HepG2 (cell line): Measurements from ENCODE around the gene KRTAP10-5. TPM values are rescaled to one million over a fixed set of nuclear protein-coding genes. Genes with fewer than 3 reads are reported as not detected.
"Not testable (repeated sequence)": the region's sequence is repeated elsewhere in the genome, so short reads cannot be mapped to it uniquely, and the experiment has no call there.

ENCODE experiments used
- ATAC-seq: fragments of 200-7000 bp; cut with Tn5 transposase; 3 replicates; pipeline ENCODE4 v1.9.1; 2020; ENCODE audit warnings: mild to moderate bottlenecking, moderate library complexity
- BruUV-seq: library from RNA; stranded (reverse); fragments of 400-500 nt; replicated peaks from 2 replicates; lab custom pipeline; 2021; lab: Mats Ljungman, UMichigan
- CTCF ChIA-PET: fragments of 300-600 bp; formaldehyde crosslinking; extraction: SDS; loops from one replicate; lab custom pipeline; 2021; ENCODE audit warnings: low total read pairs, inconsistent platforms, low intra/inter-chr PET ratio; lab: Yijun Ruan, JAX
- POLR2A ChIA-PET: fragments of 350-600 bp; sonication (Branson Sonifier 250); formaldehyde crosslinking; loops from one replicate; lab custom pipeline; 2020; ENCODE audit warnings: antibody characterized with exemption, inconsistent platforms; lab: Yijun Ruan, JAX
- DNase-seq: peaks from one replicate; pipeline ENCODE4 v3.0.0-alpha.2; 2015; ENCODE audit warnings: low spot score
- FAIRE-seq: peaks from 3 replicates; lab custom pipeline; 2011; peaks lifted over from hg19 to GRCh38; lab: Jason Lieb, UNC
- H2AFZ ChIP-seq: one replicate; pipeline ENCODE4 v1.6.1; 2011; ENCODE audit warnings: low read length, inconsistent platforms
- H3K27ac ChIP-seq: fragments of 300-600 bp; 3 replicates; pipeline ENCODE4 v1.8.0; 2011; ENCODE audit warnings: mixed run types, mild to moderate bottlenecking, mixed read lengths, low read length, inconsistent platforms; ENCODE audit not compliant: insufficient read depth; ENCODE audit errors: extremely low read length
- H3K27me3 ChIP-seq, 2 experiments: fragments of 200-600 bp in 1 of 2; 2 replicates in 1 of 2; 3 replicates in 1 of 2; pipeline versions ENCODE4 v1.6.0 to v1.8.0; 2011; ENCODE audit warnings: low read length in 2 of 2, mild to moderate bottlenecking in 2 of 2, moderate library complexity in 2 of 2, inconsistent platforms in 1 of 2; ENCODE audit not compliant: insufficient read depth in 2 of 2, control insufficient read depth in 1 of 2
- H3K36me3 ChIP-seq, 2 experiments: fragments of 200-600 bp in 1 of 2; replicated peaks in 1 of 2; 2 replicates in 1 of 2; 3 replicates in 1 of 2; pipeline versions ENCODE4 v1.5.1 to v1.8.0; 2011; ENCODE audit warnings: low read length in 2 of 2, inconsistent platforms in 1 of 2; ENCODE audit not compliant: insufficient read depth in 2 of 2, control insufficient read depth in 1 of 2
- H3K4me1 ChIP-seq: 2 replicates; pipeline ENCODE4 v1.5.1; 2012; ENCODE audit warnings: low read length, inconsistent platforms; ENCODE audit not compliant: insufficient read depth
- H3K4me2 ChIP-seq: 2 replicates; pipeline ENCODE4 v1.6.0; 2011; ENCODE audit warnings: low read depth, low read length, inconsistent platforms
- H3K4me3 ChIP-seq, 3 experiments: fragments of 200-600 bp in 1 of 3; sonication (generic), shearing (Covaris generic) in 1 of 3; replicated peaks in 1 of 3; 2 replicates each; pipeline ENCODE4 v1.5.1; 2011 to 2016; ENCODE audit warnings: low read length in 3 of 3, inconsistent platforms in 2 of 3, low read depth in 2 of 3, mild to moderate bottlenecking in 2 of 3, control low read depth in 1 of 3, mixed read lengths in 1 of 3; ENCODE audit not compliant: insufficient read depth in 1 of 3
- H3K79me2 ChIP-seq: one replicate; pipeline ENCODE4 v1.6.1; 2011; ENCODE audit warnings: low read length, inconsistent platforms; ENCODE audit not compliant: insufficient read depth
- H3K9ac ChIP-seq: 2 replicates; pipeline ENCODE4 v1.6.0; 2011; ENCODE audit warnings: mild to moderate bottlenecking, low read depth, low read length, inconsistent platforms; ENCODE audit not compliant: insufficient read depth
- H3K9me3 ChIP-seq: 2 replicates; pipeline ENCODE4 v1.5.1; 2012; ENCODE audit warnings: mild to moderate bottlenecking, low read length
- H4K20me1 ChIP-seq: 2 replicates; pipeline ENCODE4 v1.6.0; 2011; ENCODE audit warnings: inconsistent platforms, mild to moderate bottlenecking, low read length, moderate library complexity; ENCODE audit not compliant: insufficient read depth
- TP53 ChIP-seq: sonication (generic); formaldehyde crosslinking; conservative IDR thresholded peaks from 2 replicates; pipeline ENCODE4 v1.4.0; 2020; ENCODE audit warnings: missing genetic modification reagents
- ZNF225 ChIP-seq: sonication (generic); formaldehyde crosslinking; IDR thresholded peaks from 2 replicates; pipeline ENCODE4 v1.4.0; 2020; ENCODE audit warnings: mild to moderate bottlenecking, missing genetic modification reagents
- WGBS: methylation state at CpG from one replicate; pipeline ENCODE4 v1.1.6; 2017; ENCODE audit warnings: low lambda C conversion rate; 5-methylcytosine and 5-hydroxymethylcytosine counted together
- in situ Hi-C: cut with HindIII; loops from 2 replicates; pipeline ENCODE4 v1.10.0; 2017; ENCODE audit warnings: low pct_unique_long_range_greater_than_20kb; ENCODE audit not compliant: extremely low pct_ligation_motif_present
- intact Hi-C: fragments of 100-400 bp; cut with micrococcal nuclease; formaldehyde crosslinking; loops from one replicate; pipeline ENCODE4 v1.10.0; 2022; ENCODE audit not compliant: unreplicated experiment
- polyA plus RNA-seq, 8 experiments: library from polyadenylated mRNA; depleted of rRNA in 3 of 8; stranded (reverse) in 7 of 8; unstranded in 1 of 8; fragments of >200 nt; fragmentation: Illumina TruSeq in 4 of 8; extraction: Trizol in 4 of 8; gene quantifications; 2 replicates each; pipeline versions ENCODE4 v1.2.1 to v1.2.3, GENCODE V29; 2011 to 2016; ENCODE audit warnings: low read depth in 4 of 8, missing spikeins in 1 of 8, mixed read lengths in 1 of 8; ENCODE audit not compliant: insufficient read depth in 1 of 8
- total RNA-seq, 5 experiments: library from RNA; depleted of rRNA; stranded (reverse); fragments of >200 nt; fragmentation: Illumina TruSeq; extraction: Trizol; gene quantifications; 2 replicates each; pipeline ENCODE4 v1.2.3, GENCODE V29; 2016; ENCODE audit warnings: low read depth in 1 of 5

The KRTAP10-5 gene
- total and polyA plus RNA-seq, 2 of the 13 experiments (the other 11 are each of a cell fraction or from before 2014, with no cell fraction given): not detected

DNA sequence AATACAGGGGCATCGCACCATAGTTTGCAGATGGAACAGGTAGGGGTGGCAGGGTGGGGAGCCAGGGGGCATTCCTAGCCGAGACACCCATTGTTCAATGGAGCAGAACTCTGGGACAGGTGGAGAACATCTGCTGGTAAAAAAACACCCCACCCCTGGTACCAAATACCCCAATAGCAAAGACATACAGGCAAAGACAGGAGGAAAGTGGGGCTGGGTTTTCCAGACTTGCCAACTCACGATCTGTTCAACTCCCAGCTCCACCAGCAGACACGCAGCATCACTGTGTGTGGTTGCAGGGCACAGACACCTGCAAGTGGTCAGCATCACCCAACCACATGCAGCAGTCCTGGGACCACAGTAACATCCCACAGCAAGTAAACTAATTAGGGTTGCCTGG is 31.1 kb upstream of the KRTAP10-5 start:
- WGBS: 16% methylated on average over 4 of the region's 4 CpGs
- FAIRE-seq: no peak

DNA sequence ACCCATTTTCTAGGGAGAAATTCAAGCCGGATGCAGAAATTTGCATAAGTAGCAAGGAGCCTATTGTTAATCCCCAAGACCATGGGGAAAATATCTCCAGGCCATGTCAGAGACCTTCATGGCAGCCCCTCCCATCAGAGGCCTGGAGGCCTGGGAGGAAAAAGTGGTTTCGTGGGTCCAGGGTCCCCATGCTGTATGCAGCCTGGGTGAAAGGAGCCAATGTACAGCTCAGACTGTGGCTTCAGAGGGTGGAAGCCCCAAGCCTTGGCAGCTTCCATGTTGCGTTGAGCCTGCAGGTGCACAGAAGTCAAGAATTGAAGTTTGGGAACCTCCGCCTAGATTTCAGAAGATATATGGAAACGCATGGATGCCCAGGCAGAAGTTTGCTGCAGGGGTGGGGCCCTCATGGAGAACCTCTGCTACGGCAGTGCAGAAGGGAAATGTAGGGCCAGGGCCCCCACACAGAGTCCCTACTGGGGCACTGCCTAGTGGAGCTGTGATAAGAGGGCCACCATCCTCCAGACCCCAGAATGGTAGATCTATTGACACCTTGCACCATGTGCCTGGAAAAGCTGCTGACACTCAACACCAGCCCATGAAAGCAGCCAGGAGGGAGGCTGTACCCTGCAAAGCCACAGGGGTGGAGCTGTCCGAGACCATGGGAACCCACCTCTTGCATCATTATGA is 29.9 kb upstream of the KRTAP10-5 start:
- H3K4me2 ChIP-seq, BruUV-seq, intact Hi-C loops, H3K9ac ChIP-seq, H3K4me1 ChIP-seq, H2AFZ ChIP-seq, H4K20me1 ChIP-seq, H3K79me2 ChIP-seq, CTCF ChIA-PET, FAIRE-seq, H3K36me3 ChIP-seq, H3K27ac ChIP-seq, in situ Hi-C loops, ATAC-seq, POLR2A ChIA-PET, H3K4me3 ChIP-seq, DNase-seq: not testable (repeated sequence)
- Histone ChIP-seq H3K9me3 (peaks cover 24% of the 10 kb centered on the region; the same call in 1 of the 2 replicates), H3K27me3 (peaks cover 1 to 13% of the 10 kb centered on the region in 2 experiments; a peak in 3 of 5 replicates)
- WGBS: 65% methylated on average over 7 of the region's 7 CpGs

More for the DNA sequence above, 31.1 kb upstream of the KRTAP10-5 start:
- H2AFZ ChIP-seq: no peak overlapping the region
- H3K27me3 ChIP-seq: peaks cover 1 to 22% of the 10 kb centered on the region in 2 experiments; a peak in 3 of 5 replicates
- H3K79me2 ChIP-seq: no peaks in the 10 kb centered on the region
- H4K20me1 ChIP-seq: no peaks in the 10 kb centered on the region
- H3K4me3 ChIP-seq: no peak overlapping the region
- H3K9ac ChIP-seq: no peak overlapping the region
- intact Hi-C loops (no loop called here), in situ Hi-C loops (no loop called here)
- H3K9me3 ChIP-seq: peaks cover 24% of the 10 kb centered on the region; the same call in 1 of the 2 replicates
- no peak overlapping the region for H3K4me2 ChIP-seq
- H3K36me3 ChIP-seq: no peaks in the 10 kb centered on the region
- H3K27ac ChIP-seq: no peak overlapping the region
- TF ChIP-seq TP53 (no peak), ZNF225 (CRISPR knock-in tag) (no peak)
- no peaks in the 10 kb centered on the region for H3K4me1 ChIP-seq
- POLR2A ChIA-PET: no interaction called here
- ATAC-seq (no peak), DNase-seq (no peak)
- CTCF ChIA-PET: no interaction called here
- BruUV-seq: no TSS peak
